Left ventricle myocardium inferior (tissue), 1 donor: Measurements from ENCODE around the gene TAF4. TPM values are rescaled to one million over a fixed set of nuclear protein-coding genes. Genes with fewer than 3 reads are reported as not detected.
"Not testable (repeated sequence)": the region's sequence is repeated elsewhere in the genome, so short reads cannot be mapped to it uniquely, and the experiment has no call there.

ENCODE experiments used
- DNase-seq: peaks from one replicate; pipeline ENCODE4 v3.0.0-alpha.2; 2020
- H3K27ac ChIP-seq: fragments of 200-600 bp; replicated peaks from 2 replicates; pipeline ENCODE4 v1.8.0; 2021
- H3K27me3 ChIP-seq: fragments of 200-600 bp; 2 replicates; pipeline ENCODE4 v1.8.0; 2021; ENCODE audit warnings: low read depth
- H3K36me3 ChIP-seq: fragments of 200-600 bp; 2 replicates; pipeline ENCODE4 v1.8.0; 2021
- H3K4me1 ChIP-seq: fragments of 200-600 bp; 2 replicates; pipeline ENCODE4 v1.8.0; 2021
- H3K4me3 ChIP-seq: fragments of 200-600 bp; 2 replicates; pipeline ENCODE4 v1.8.0; 2021; ENCODE audit warnings: mild to moderate bottlenecking, moderate library complexity
- H3K9me3 ChIP-seq: fragments of 200-600 bp; replicated peaks from 2 replicates; pipeline ENCODE4 v1.8.0; 2021
- intact Hi-C: fragments of 100-400 bp; cut with micrococcal nuclease; formaldehyde crosslinking; loops from one replicate; pipeline ENCODE4 v1.11.0; 2022
- total RNA-seq: library from RNA; stranded (reverse); fragmentation: NEBNext Ultra II Directional; extraction: Animal tissue kit (Norgen Biotek cat#: 25700); gene quantifications from one replicate; pipeline ENCODE4 v1.2.1, GENCODE V29; 2021
- TF ChIP-seq, protein P1 (sequence below): fragments of 200-600 bp; IDR thresholded peaks from 2 replicates; pipeline ENCODE4 v1.8.0; 2021; ENCODE audit warnings: antibody characterized with exemption, mild to moderate bottlenecking, borderline replicate concordance
- donor health status: DM: no; HTN: yes; CAD: no; lungs with severe emphysema.

TAF4 gene
- total RNA-seq, 1 donor from 2014 or later: 11.8 TPM

DNA sequence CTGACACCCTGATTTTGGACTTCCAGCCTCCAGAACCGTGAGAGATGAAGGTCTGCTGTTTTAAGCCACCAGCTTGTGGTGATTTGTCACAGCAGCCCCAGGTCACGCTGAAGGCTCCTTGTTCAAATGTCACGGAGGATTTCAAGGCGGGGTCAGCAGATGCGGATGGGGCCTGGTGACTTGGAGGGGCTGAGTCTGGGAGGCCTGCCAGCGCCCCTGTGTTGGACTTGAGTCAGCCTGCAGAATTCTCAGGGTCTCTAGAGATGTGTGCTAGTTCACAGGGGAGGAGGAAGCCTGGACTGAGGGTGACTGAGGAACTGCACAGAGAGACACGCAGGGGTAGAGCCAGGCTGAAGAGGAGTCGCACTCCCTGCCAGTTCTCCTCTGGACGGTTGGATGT lies 19.5 kb upstream of the TAF4 start:
- H3K36me3 ChIP-seq: no peaks in the 10 kb centered on the region
- DNase-seq: no peak
- H3K27me3 ChIP-seq: peaks cover 21% of the 10 kb centered on the region
- no peaks in the 10 kb centered on the region for H3K9me3 ChIP-seq
- intact Hi-C loops: no loop called here
- TF ChIP-seq, protein P1, sequence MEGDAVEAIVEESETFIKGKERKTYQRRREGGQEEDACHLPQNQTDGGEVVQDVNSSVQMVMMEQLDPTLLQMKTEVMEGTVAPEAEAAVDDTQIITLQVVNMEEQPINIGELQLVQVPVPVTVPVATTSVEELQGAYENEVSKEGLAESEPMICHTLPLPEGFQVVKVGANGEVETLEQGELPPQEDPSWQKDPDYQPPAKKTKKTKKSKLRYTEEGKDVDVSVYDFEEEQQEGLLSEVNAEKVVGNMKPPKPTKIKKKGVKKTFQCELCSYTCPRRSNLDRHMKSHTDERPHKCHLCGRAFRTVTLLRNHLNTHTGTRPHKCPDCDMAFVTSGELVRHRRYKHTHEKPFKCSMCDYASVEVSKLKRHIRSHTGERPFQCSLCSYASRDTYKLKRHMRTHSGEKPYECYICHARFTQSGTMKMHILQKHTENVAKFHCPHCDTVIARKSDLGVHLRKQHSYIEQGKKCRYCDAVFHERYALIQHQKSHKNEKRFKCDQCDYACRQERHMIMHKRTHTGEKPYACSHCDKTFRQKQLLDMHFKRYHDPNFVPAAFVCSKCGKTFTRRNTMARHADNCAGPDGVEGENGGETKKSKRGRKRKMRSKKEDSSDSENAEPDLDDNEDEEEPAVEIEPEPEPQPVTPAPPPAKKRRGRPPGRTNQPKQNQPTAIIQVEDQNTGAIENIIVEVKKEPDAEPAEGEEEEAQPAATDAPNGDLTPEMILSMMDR: no peak
- no peaks in the 10 kb centered on the region for H3K4me1 ChIP-seq
- H3K4me3 ChIP-seq: no peak overlapping the region
- no peak overlapping the region for H3K27ac ChIP-seq

DNA sequence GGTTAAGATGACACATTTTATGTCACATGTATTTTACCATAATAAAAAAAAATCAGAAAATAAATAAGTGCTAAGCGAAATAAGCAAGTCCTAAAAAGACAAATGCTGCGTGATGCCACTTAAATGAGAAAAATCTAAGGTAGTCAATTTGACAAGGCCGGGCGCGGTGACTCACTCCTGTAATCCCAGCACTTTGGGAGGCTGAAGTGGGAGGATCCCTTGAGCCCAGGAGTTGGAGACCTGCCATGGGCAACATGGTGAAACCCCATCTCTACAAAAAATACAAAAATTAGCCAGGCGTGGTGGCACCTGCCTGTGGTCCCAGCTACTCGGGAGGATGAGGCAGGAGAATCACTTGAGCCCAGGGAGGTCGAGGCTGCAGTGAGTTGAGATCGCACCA lies 18.5 kb upstream of the TAF4 start:
- H3K27ac ChIP-seq, H3K9me3 ChIP-seq, H3K36me3 ChIP-seq, intact Hi-C loops, DNase-seq, H3K4me3 ChIP-seq, H3K4me1 ChIP-seq: not testable (repeated sequence)
- H3K27me3 ChIP-seq: peaks cover 21% of the 10 kb centered on the region

DNA sequence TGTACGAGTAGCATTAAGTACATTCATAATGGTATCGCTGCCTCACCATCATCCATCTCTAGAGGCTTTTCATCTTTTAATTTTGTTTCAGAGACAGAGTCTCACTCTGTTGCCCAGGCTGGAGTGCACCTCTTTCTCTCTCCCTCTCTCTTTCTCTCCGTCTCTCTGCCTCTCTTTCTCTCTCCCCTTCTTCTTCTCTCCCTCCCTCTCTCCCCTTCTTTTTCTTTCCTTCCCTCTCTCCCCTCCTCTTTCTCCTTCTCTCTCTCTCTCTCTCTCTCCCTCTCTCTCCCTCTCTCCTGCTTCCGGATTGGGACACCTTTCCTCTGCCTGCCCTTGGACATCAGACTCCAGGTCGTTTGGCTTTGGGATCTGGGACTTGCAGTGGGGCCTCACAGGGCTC lies 17.6 kb upstream of the TAF4 start:
- H3K27me3 ChIP-seq: peaks cover 27% of the 10 kb centered on the region
- intact Hi-C loops: no loop called here
- H3K36me3 ChIP-seq: no peaks in the 10 kb centered on the region
- TF ChIP-seq, protein P1: no peak
- no peak overlapping the region for H3K27ac ChIP-seq
- peaks cover 6% of the 10 kb centered on the region for H3K9me3 ChIP-seq
- no peak overlapping the region for H3K4me3 ChIP-seq
- H3K4me1 ChIP-seq: no peaks in the 10 kb centered on the region
- no peak for DNase-seq

DNA sequence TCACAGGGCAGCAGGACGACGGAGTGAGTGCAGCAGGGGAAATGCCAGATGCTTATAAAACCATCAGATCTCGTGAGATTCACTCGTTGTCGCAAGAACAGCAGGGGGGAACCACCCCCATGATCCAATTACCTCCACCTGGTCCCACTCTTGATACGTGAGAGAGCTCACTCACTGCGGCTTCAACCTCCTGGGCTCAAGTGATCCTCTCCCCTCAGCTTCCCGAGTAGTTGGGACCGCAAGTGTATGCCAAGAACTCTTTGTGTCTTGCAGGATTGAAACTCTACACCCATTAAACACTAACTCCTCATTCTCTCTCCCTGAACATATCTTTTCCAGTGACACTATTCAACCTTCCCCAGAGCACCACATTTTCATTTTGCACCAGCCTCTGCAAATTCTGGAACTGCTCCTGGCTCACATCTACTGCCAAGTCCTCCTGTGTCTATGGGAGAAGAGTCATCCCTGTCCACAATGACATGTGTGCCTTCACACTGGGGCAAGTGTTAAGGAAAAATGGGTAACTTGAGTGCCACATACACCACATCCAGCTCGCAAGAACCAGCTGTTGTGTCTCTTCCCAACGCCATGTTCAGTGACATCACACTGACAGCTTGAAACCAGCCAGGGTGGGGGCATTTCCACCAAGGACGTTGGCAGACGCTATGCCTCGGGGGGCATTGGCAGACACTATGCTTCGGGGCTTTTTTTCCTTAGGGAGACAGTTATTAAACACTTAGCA lies 14.7 kb upstream of the TAF4 start:
- intact Hi-C loops: no loop called here
- no peaks in the 10 kb centered on the region for H3K4me1 ChIP-seq
- no peaks in the 10 kb centered on the region for H3K36me3 ChIP-seq
- H3K27me3 ChIP-seq: peaks cover 10% of the 10 kb centered on the region
- H3K9me3 ChIP-seq: peaks cover 21% of the 10 kb centered on the region
- DNase-seq: no peak
- H3K27ac ChIP-seq: no peak overlapping the region
- TF ChIP-seq, protein P1: no peak
- H3K4me3 ChIP-seq: no peak overlapping the region

DNA sequence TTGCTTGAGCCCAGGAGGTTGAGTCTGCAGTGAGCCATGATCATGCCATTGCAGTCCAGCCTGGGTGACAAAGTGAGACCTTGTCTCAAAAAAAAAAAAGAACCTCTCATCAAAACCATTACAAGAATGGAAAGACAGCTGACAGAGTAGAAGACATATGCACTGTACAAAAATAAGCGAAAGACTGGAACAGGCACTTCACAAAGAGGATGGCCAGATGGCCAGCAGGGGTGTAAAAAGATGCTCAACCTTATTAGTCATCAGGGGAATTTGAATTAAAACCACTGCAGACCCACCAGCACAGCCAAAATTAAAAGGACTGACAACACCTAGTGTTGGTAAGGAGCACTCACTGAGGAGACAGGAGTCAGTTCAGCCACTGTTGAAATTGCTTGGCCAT lies 13.5 kb upstream of the TAF4 start:
- TF ChIP-seq, protein P1: no peak
- Histone ChIP-seq H3K4me1 (no peaks in the 10 kb centered on the region), H3K4me3 (no peak overlapping the region), H3K27ac (no peak overlapping the region), H3K27me3 (peaks cover 6% of the 10 kb centered on the region), H3K36me3 (no peaks in the 10 kb centered on the region), H3K9me3 (peaks cover 31% of the 10 kb centered on the region)
- DNase-seq: no peak
- intact Hi-C loops: no loop called here

DNA sequence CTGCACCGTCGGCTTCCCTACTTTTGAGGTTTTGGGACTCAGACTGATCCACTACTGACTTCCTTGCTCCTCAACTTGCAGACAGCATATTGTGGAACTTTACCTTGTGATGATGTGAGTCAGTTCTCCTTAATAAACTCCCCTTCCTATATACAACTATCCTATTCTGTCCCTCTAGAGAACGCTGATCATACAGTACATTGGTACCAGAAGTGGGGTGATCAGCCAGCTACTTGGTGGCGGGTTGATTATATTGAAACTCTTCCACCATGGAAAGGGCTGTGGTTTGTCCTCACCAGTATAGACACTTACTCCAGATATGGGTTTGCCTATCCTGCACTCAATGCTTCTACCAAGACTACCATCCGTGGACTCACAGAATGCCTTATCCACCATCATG lies 7.6 kb upstream of the TAF4 start:
- intact Hi-C loops: no loop called here
- Histone ChIP-seq H3K36me3 (no peaks in the 10 kb centered on the region), H3K9me3 (peaks cover 32% of the 10 kb centered on the region), H3K27ac (no peak overlapping the region), H3K27me3 (no peaks in the 10 kb centered on the region), H3K4me1 (no peaks in the 10 kb centered on the region), H3K4me3 (no peak overlapping the region)
- no peak for DNase-seq
- TF ChIP-seq, protein P1: no peak

DNA sequence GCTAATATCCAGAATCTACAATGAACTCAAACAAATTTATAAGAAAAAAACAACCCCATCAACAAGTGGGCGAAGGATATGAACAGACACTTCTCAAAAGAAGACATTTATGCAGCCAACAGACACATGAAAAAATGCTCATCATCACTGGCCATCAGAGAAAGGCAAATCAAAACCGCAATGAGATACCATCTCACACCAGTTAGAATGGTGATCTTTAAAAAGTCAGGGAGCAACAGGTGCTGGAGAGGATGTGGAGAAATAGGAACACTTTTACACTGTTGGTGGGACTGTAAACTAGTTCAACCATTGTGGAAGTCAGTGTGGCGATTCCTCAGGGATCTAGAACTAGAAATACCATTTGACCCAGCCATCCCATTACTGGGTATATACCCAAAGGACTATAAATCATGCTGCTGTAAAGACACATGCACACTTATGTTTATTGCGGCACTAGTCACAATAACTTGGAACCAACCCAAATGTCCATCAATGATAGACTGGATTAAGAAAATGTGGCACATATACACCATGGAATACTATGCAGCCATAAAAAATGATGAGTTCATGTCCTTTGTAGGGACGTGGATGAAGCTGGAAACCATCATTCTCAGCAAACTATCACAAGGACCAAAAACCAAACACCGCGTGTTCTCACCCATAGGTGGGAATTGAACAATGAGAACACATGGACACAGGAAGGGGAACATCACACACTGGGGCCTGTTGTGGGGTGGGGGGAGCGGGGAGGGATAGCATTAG lies 6.2 kb upstream of the TAF4 start:
- Histone ChIP-seq H3K4me1 (peaks cover 13% of the 10 kb centered on the region), H3K9me3 (peaks cover 32% of the 10 kb centered on the region)
- H3K27ac ChIP-seq, intact Hi-C loops, H3K36me3 ChIP-seq, H3K27me3 ChIP-seq, H3K4me3 ChIP-seq, DNase-seq: not testable (repeated sequence)
